ENCODE results near the gene SLC12A1.
A peak's percentile ranks its signal among the peaks of the same experiment; 100 is the strongest.

Gene SLC12A1

DNA sequence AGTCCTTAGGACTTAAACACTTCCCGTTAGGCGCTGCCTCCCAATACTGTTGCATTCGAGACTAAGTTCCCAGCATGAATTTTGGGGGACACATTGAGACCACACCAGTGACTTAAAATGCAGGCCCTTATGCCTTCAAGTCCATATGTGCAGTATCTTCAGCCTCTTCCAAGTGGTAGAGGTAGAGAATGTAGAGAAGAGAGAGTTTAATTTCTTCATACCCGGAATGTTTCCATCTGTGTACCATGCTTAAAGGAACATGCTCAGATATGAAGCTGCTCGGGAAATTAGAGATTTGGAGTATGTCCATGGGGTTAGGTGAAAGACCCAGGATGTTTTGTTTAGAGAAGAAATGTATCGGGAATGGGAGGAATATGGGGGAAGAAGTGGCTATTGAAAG lies 137.8 kb downstream of the SLC12A1 start:
- peaks cover 54% of the 10 kb centered on the region for H3K36me3 Mint-ChIP-seq (ENCODE audit: low read depth)
- no peak overlapping the region for H3K27ac Mint-ChIP-seq
- no peaks in the 10 kb centered on the region for H3K27me3 Mint-ChIP-seq (ENCODE audit: low read depth, poor library complexity)
- no peaks in the 10 kb centered on the region for H3K4me1 Mint-ChIP-seq
- DNase-seq, result no peak
- TF ChIP-seq, protein P1, sequence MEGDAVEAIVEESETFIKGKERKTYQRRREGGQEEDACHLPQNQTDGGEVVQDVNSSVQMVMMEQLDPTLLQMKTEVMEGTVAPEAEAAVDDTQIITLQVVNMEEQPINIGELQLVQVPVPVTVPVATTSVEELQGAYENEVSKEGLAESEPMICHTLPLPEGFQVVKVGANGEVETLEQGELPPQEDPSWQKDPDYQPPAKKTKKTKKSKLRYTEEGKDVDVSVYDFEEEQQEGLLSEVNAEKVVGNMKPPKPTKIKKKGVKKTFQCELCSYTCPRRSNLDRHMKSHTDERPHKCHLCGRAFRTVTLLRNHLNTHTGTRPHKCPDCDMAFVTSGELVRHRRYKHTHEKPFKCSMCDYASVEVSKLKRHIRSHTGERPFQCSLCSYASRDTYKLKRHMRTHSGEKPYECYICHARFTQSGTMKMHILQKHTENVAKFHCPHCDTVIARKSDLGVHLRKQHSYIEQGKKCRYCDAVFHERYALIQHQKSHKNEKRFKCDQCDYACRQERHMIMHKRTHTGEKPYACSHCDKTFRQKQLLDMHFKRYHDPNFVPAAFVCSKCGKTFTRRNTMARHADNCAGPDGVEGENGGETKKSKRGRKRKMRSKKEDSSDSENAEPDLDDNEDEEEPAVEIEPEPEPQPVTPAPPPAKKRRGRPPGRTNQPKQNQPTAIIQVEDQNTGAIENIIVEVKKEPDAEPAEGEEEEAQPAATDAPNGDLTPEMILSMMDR (IDR thresholded peaks at IDR 0.05), result no peak
- H3K4me3 Mint-ChIP-seq, result no peak overlapping the region
- H3K9me3 Mint-ChIP-seq, result no peaks in the 10 kb centered on the region

DNA sequence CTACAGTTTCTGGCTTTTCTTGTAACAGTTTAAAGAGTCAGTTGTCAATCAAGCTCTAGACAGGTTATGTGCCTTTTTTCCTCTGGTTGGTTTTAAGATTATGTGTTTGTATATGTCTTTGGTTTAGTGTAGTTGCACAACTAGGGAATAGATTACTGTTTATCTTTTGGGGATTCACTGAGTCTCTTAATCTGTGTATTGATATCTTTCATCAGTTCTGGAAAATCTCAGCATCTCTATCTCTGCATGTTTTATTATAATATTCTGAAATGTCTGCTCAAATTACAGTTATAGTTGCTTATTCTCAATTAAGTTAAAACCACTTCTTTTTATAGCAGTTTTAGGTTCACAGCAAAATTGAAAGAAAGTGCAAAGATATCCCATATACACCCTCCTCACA lies 139.4 kb downstream of the SLC12A1 start:
- Mint-ChIP-seq H3K36me3 (ENCODE audit: low read depth) (peaks cover 43% of the 10 kb centered on the region), H3K27ac (no peak overlapping the region), H3K4me1 (no peaks in the 10 kb centered on the region), H3K4me3 (no peak overlapping the region), H3K27me3 (ENCODE audit: low read depth, poor library complexity) (no peaks in the 10 kb centered on the region), H3K9me3 (no peaks in the 10 kb centered on the region)
- TF ChIP-seq, protein P1 (IDR thresholded peaks at IDR 0.05), result no peak
- no peak for DNase-seq

DNA sequence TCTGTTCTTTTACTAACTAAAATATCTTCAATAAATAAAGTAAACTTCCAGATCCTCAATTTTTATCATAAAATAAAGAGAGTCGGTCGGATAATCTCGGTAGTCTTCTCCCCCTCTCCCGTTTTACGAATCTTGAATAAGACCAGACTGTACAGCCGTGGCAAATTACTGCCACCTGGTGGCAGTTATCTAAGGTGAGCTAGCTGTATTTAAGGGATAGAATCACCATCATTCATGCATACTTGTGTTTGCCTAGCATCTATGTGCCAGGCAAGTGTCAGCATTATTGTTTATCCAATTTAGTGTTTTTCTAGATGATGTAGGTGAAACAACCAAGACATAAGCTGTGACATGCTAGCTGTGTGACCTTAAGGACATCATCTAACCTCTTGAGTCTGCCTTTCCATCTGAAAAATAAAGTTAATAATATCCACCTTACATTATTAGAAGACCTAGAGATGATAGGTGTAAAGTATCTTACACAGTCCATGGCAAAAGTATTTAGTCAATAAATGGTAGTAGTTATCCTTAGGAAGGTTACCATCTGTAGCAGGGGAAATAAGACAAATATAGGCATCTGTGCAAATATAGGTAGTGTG lies 146.5 kb downstream of the SLC12A1 start:
- peak; percentile 55 for DNase-seq

More for the DNA sequence above, 146.5 kb downstream of the SLC12A1 start:
- no peak overlapping the region for H3K27ac Mint-ChIP-seq
- peaks cover 5% of the 10 kb centered on the region for H3K4me1 Mint-ChIP-seq
- H3K4me3 Mint-ChIP-seq, result no peak overlapping the region
- H3K27me3 Mint-ChIP-seq (ENCODE audit: low read depth, poor library complexity), result peaks cover 2% of the 10 kb centered on the region
- TF ChIP-seq, protein P1 (IDR thresholded peaks at IDR 0.05), result peak; percentile 74
- no peaks in the 10 kb centered on the region for H3K9me3 Mint-ChIP-seq
- no peaks in the 10 kb centered on the region for H3K36me3 Mint-ChIP-seq (ENCODE audit: low read depth)

Measured in nephron progenitor cell (in vitro differentiated cells).